Measurements from ENCODE around the gene OSBPL10. TPM values are rescaled to one million over a fixed set of nuclear protein-coding genes. Genes with fewer than 3 reads are reported as not detected.

Gene OSBPL10
- total RNA-seq, 3 donors from 2014 or later, result 3.2 to 7.0 (median 6.8) TPM

DNA sequence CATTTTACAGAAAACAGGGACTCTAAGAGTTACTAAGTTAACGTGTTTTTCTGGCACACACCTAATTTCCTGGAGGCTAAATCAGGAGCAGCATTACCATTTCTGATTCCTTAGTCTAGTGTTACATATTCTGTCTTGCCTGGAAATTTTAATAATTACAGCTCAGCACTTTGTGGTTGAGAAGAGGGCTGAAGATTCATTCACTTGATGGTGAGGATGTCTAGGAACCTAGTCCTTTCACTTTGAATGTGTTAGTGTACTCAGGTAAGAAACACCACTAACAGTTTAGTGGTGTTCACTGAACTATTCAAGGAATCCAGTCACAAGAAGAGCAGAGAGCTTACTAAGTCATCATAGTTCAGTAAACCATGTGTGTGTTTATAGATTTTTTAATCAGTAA is 345.5 kb downstream of the OSBPL10 start:
- H3K4me3 Mint-ChIP-seq, result no peak overlapping the region

GRCh38 chr3:31634476-31634875 is 346.6 kb downstream of the OSBPL10 start:
- Mint-ChIP-seq H3K9me3 (no peaks in the 10 kb centered on the region), H3K4me1 (ENCODE audit: low read depth) (peaks cover 42% of the 10 kb centered on the region), H3K27me3 (ENCODE audit: low read depth) (no peaks in the 10 kb centered on the region), H3K4me3 (no peak overlapping the region), H3K36me3 (ENCODE audit: insufficient read depth) (peaks cover 42% of the 10 kb centered on the region)
- ATAC-seq (no peak), DNase-seq (no peak)

More for the DNA sequence above, 345.5 kb downstream of the OSBPL10 start:
- no peak for DNase-seq
- peak; percentile 58 to 74 for ATAC-seq
- peaks cover 42% of the 10 kb centered on the region for H3K4me1 Mint-ChIP-seq (ENCODE audit: low read depth)
- H3K27me3 Mint-ChIP-seq (ENCODE audit: low read depth), result no peaks in the 10 kb centered on the region
- H3K9me3 Mint-ChIP-seq, result no peaks in the 10 kb centered on the region
- peaks cover 31% of the 10 kb centered on the region for H3K36me3 Mint-ChIP-seq (ENCODE audit: insufficient read depth)

GRCh38 chr3:31629054-31629453 is 352.0 kb downstream of the OSBPL10 start:
- H3K36me3 Mint-ChIP-seq (ENCODE audit: insufficient read depth), result peaks cover 51% of the 10 kb centered on the region
- DNase-seq, result no peak
- no peak overlapping the region for H3K4me3 Mint-ChIP-seq

DNA sequence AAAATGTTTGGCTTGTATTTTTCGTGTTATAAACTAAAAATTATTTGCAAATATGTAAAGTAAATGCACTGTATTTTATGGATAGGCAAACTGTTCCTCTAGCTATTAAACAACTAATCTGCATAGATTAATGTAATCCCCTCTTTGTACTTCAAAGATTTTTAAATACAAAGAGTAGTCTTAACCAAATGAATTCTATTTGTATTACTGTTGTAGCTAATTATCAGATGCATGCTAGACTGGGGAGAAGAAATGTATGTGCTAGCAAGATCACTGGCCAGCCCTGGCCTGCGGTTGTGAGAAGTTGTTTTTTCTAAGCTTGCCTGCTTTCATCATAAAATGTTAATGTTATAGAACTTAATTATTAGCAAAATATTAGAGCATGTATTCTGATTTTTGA is 355.7 kb downstream of the OSBPL10 start:
- DNase-seq (no peak), ATAC-seq (no peak)
- Mint-ChIP-seq H3K4me1 (ENCODE audit: low read depth) (peaks cover 18% of the 10 kb centered on the region), H3K36me3 (ENCODE audit: insufficient read depth) (peaks cover 54% of the 10 kb centered on the region), H3K27me3 (ENCODE audit: low read depth) (no peaks in the 10 kb centered on the region), H3K4me3 (no peak overlapping the region), H3K9me3 (no peaks in the 10 kb centered on the region)

More at GRCh38 chr3:31629054-31629453, 352.0 kb downstream of the OSBPL10 start:
- no peaks in the 10 kb centered on the region for H3K9me3 Mint-ChIP-seq
- no peak for ATAC-seq
- H3K4me1 Mint-ChIP-seq (ENCODE audit: low read depth), result peaks cover 15% of the 10 kb centered on the region
- H3K27me3 Mint-ChIP-seq (ENCODE audit: low read depth), result no peaks in the 10 kb centered on the region

DNA sequence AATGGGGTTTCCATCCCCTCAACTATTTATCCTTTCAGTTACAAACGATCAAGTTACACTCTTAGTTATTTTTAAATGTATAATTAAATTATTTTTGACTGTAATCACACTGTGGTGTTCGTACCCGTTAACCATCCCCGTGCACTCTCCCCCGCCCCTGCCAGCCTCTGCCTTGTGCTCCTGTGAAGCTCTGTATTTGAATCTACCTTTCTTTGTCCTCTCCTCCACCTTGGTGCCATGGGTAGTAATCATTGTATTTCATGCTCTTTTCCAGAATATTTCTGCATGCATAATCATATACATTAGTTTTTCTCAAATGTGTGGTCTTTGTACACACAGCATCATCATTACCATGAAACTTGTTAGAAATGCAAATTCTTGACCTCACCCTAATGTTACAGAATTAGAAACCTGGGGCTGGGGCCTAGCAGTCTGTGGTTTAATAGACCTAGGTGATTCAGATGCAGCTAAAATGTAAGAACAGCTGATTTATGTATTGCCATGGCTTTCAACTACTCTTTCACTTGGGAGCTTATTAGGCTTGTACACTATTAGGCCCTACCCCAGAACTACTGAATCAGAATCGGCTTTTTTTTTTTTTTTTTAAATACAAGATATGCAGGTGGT is 356.9 kb downstream of the OSBPL10 start:
- peaks cover 45% of the 10 kb centered on the region for H3K36me3 Mint-ChIP-seq (ENCODE audit: insufficient read depth)
- no peak for ATAC-seq
- no peak for DNase-seq

DNA sequence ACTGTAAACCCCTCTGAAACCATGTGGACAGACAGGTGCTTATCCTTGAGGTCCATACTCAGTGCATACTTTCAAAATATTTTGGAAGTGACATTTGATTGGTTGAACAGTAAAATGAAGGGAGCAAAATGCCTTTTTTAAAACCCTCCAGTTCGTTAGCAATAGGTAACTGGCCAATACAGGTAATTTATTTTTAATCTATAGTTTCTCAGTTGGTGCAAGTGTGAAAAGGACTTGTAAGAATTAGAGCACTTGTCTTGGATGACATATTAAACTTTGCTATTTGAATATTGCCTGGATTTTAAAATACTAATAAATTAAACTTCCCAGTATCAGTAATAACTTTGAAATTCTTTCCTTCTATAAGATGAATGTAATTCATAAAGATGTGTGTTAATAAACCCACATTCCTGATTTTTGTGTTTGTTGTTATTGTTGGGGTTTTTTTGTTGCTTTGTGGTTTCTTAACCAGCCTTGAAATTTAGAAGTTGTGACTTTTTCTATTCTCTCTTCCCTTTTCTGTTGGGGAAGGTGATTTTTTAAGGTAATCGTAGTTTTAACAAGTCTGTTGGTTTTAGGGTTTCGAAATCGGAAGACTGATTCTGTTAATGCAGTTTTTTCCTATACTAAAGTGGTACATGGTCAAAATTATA is 358.3 kb downstream of the OSBPL10 start:
- H3K36me3 Mint-ChIP-seq (ENCODE audit: insufficient read depth), result peaks cover 42% of the 10 kb centered on the region
- H3K9me3 Mint-ChIP-seq, result no peaks in the 10 kb centered on the region
- DNase-seq, result no peak
- H3K27me3 Mint-ChIP-seq (ENCODE audit: low read depth), result no peaks in the 10 kb centered on the region
- ATAC-seq, result no peak
- no peak overlapping the region for H3K4me3 Mint-ChIP-seq
- H3K4me1 Mint-ChIP-seq (ENCODE audit: low read depth), result peaks cover 17% of the 10 kb centered on the region

More for the DNA sequence above, 356.9 kb downstream of the OSBPL10 start:
- no peak overlapping the region for H3K4me3 Mint-ChIP-seq
- no peaks in the 10 kb centered on the region for H3K27me3 Mint-ChIP-seq (ENCODE audit: low read depth)
- H3K9me3 Mint-ChIP-seq, result no peaks in the 10 kb centered on the region
- H3K4me1 Mint-ChIP-seq (ENCODE audit: low read depth), result peaks cover 18% of the 10 kb centered on the region

GRCh38 chr3:31621314-31621713 is 359.7 kb downstream of the OSBPL10 start:
- Mint-ChIP-seq H3K4me3 (no peak overlapping the region), H3K27me3 (ENCODE audit: low read depth) (no peaks in the 10 kb centered on the region), H3K9me3 (no peaks in the 10 kb centered on the region), H3K36me3 (ENCODE audit: insufficient read depth) (peaks cover 35% of the 10 kb centered on the region), H3K4me1 (ENCODE audit: low read depth) (peaks cover 17% of the 10 kb centered on the region)
- DNase-seq, result no peak
- no peak for ATAC-seq

DNA sequence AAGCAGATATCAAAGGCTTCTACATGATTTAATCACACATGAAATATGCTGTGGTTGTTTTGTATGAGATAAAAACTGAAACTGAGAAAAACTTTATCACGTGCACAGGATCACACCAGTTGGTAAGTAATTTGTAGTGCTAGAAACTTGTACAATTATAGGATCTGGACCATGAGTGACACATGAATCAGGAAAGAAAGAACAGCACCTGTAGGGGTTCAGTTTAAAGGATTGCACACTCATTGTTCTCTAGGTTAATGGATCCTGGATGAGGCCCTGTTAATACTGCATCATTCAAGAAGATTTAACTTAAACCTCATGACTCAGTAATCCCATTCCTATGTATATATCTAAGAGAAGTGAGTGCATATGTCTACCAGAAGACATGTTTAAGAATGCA is 360.4 kb downstream of the OSBPL10 start:
- ATAC-seq (peak; percentile 59 to 60), DNase-seq (no peak)
- H3K27me3 Mint-ChIP-seq (ENCODE audit: low read depth), result no peaks in the 10 kb centered on the region
- no peak overlapping the region for H3K4me3 Mint-ChIP-seq
- H3K4me1 Mint-ChIP-seq (ENCODE audit: low read depth), result peaks cover 21% of the 10 kb centered on the region
- H3K36me3 Mint-ChIP-seq (ENCODE audit: insufficient read depth), result peaks cover 33% of the 10 kb centered on the region
- no peaks in the 10 kb centered on the region for H3K9me3 Mint-ChIP-seq

GRCh38 chr3:31616711-31617110 is 364.4 kb downstream of the OSBPL10 start:
- DNase-seq (no peak), ATAC-seq (no peak)
- H3K27me3 Mint-ChIP-seq (ENCODE audit: low read depth), result no peaks in the 10 kb centered on the region
- H3K36me3 Mint-ChIP-seq (ENCODE audit: insufficient read depth), result peaks cover 27% of the 10 kb centered on the region
- no peak overlapping the region for H3K4me3 Mint-ChIP-seq
- peaks cover 44% of the 10 kb centered on the region for H3K4me1 Mint-ChIP-seq (ENCODE audit: low read depth)
- no peaks in the 10 kb centered on the region for H3K9me3 Mint-ChIP-seq

DNA sequence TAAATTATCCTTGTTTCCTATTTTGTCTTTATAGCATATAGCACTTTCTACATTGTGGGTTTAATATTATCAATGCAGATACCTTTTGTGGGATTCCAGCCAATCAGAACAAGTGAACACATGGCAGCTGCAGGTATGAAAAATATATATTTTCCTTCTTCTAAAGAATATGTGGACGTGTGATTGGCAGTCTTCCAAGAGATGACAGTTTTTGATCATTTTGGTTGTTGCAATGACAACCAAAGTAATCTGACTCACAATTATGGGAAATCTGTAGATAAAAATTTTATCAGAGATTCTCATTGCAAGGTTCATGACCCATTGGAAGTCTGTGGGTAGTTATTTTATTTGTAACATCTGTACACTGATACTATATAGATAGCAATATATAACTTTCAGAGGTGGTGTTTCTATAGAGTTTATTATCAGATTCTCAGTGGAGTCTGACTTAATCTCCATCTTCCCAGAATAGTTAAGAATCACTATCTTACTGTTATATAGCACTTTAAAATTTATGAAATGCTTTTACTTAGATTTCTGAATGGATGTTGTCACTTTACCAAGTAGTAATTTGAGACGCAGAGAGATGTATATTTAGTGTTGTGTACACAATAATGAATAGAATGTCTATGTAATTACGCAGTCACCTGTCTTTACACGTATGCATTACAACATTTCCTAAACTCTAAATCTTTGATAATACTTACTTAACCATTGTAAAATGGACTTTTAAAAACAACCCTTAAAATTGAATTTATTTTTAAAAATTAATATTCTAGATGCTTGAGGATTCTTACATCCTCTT is 365.8 kb downstream of the OSBPL10 start:
- Mint-ChIP-seq H3K4me1 (ENCODE audit: low read depth) (peaks cover 45% of the 10 kb centered on the region), H3K36me3 (ENCODE audit: insufficient read depth) (peaks cover 25% of the 10 kb centered on the region), H3K9me3 (no peaks in the 10 kb centered on the region), H3K4me3 (no peak overlapping the region), H3K27me3 (ENCODE audit: low read depth) (no peaks in the 10 kb centered on the region)
- ATAC-seq (peak; percentile 32 to 53), DNase-seq (no peak)

DNA sequence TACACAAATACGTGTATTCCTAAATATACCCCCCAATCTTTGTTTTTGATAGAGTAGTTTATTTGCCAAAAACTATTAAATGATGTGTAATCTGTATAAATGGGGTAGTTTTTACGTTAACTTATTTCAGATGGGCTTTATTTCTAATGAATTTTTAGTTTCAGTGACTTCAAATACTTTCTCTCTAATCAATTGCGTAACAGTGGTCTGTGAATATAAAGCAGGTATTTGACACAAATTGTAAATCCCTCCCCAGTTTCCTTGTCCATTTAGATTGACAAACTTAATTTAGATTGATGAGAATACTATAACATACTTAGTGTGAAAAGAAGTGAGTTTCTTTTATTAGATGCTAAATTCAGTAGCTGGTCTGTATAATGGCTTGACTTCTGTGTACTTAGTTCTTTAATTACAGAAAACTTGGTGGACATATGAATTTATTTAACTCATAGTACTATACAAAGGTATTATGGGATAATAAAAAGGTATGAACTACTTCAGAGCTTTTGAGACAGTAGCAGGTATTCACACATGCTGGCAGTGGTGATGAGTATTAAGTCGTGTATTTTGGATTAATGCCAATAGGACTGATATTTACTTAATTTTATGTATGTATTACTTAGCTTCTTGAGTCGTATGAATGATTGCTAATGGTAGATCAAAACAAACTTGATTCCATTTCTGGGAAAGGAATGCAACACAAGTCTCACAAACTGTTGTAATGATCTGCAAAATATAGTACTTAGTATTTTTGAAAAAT is 366.7 kb downstream of the OSBPL10 start:
- no peak for ATAC-seq
- no peaks in the 10 kb centered on the region for H3K9me3 Mint-ChIP-seq
- no peaks in the 10 kb centered on the region for H3K27me3 Mint-ChIP-seq (ENCODE audit: low read depth)
- peaks cover 29% of the 10 kb centered on the region for H3K36me3 Mint-ChIP-seq (ENCODE audit: insufficient read depth)
- H3K4me1 Mint-ChIP-seq (ENCODE audit: low read depth), result peaks cover 51% of the 10 kb centered on the region
- no peak overlapping the region for H3K4me3 Mint-ChIP-seq
- DNase-seq, result no peak

GRCh38 chr3:31613654-31614053 is 367.4 kb downstream of the OSBPL10 start:
- Mint-ChIP-seq H3K4me3 (no peak overlapping the region), H3K36me3 (ENCODE audit: insufficient read depth) (peaks cover 29% of the 10 kb centered on the region), H3K9me3 (no peaks in the 10 kb centered on the region), H3K27me3 (ENCODE audit: low read depth) (no peaks in the 10 kb centered on the region), H3K4me1 (ENCODE audit: low read depth) (peaks cover 53% of the 10 kb centered on the region)
- ATAC-seq (no peak), DNase-seq (no peak)

- H3K27me3 Mint-ChIP-seq (ENCODE audit: low read depth), result no peaks in the 10 kb centered on the region
- peaks cover under 1% of the 10 kb centered on the region for H3K9me3 Mint-ChIP-seq
- DNase-seq, result no peak
- no peak for ATAC-seq
- H3K4me1 Mint-ChIP-seq (ENCODE audit: low read depth), result peaks cover 57% of the 10 kb centered on the region
- peaks cover 32% of the 10 kb centered on the region for H3K36me3 Mint-ChIP-seq (ENCODE audit: insufficient read depth)
- H3K4me3 Mint-ChIP-seq, result no peak overlapping the region
These were observed 367.9 kb downstream of the OSBPL10 start for GRCh38 chr3:31613177-31613576.
